H9 (cell line): Measurements from ENCODE around the gene GPR108. TPM values are rescaled to one million over a fixed set of nuclear protein-coding genes. Genes with fewer than 3 reads are reported as not detected.

ENCODE experiments used
- DNase-seq: peaks from one replicate; pipeline ENCODE4 v3.0.0-alpha.2; 2017
- H2AFZ ChIP-seq: one replicate; pipeline ENCODE4 v1.6.1; 2013; ENCODE audit warnings: mild to moderate bottlenecking, low read length, control low read depth, moderate library complexity
- H2AK5ac ChIP-seq: 2 replicates; pipeline ENCODE4 v1.6.1; 2013; ENCODE audit warnings: low read length, control low read depth, mixed read lengths; ENCODE audit not compliant: insufficient read length
- H2BK120ac ChIP-seq: one replicate; pipeline ENCODE4 v1.6.1; 2013; ENCODE audit warnings: low read depth, mild to moderate bottlenecking, low read length, control low read depth, inconsistent platforms; ENCODE audit not compliant: poor library complexity, severe bottlenecking
- H2BK12ac ChIP-seq: 2 replicates; pipeline ENCODE4 v1.6.1; 2013; ENCODE audit warnings: low read length, control low read depth, mixed read lengths, low read depth; ENCODE audit not compliant: insufficient read length
- H2BK15ac ChIP-seq: 2 replicates; pipeline ENCODE4 v1.6.1; 2013; ENCODE audit warnings: low read depth, low read length, control low read depth
- H2BK20ac ChIP-seq: one replicate; pipeline ENCODE4 v1.6.1; 2013; ENCODE audit warnings: low read depth, mild to moderate bottlenecking, low read length, control low read depth, inconsistent platforms; ENCODE audit not compliant: poor library complexity, severe bottlenecking
- H2BK5ac ChIP-seq: 2 replicates; pipeline ENCODE4 v1.6.1; 2013; ENCODE audit warnings: low read length, control low read depth, mixed read lengths; ENCODE audit not compliant: insufficient read length
- H3K14ac ChIP-seq: 2 replicates; pipeline ENCODE4 v1.6.1; 2013; ENCODE audit warnings: low read length, control low read depth; ENCODE audit not compliant: insufficient read depth
- H3K18ac ChIP-seq: 2 replicates; pipeline ENCODE4 v1.6.1; 2013; ENCODE audit warnings: low read depth, mild to moderate bottlenecking, mixed read lengths, low read length, control low read depth; ENCODE audit not compliant: insufficient read length
- H3K23ac ChIP-seq: 2 replicates; pipeline ENCODE4 v1.6.1; 2013; ENCODE audit warnings: low read length, control low read depth, mixed read lengths, low read depth; ENCODE audit not compliant: insufficient read length
- H3K23me2 ChIP-seq: 2 replicates; pipeline ENCODE4 v1.6.1; 2013; ENCODE audit warnings: low read depth, mild to moderate bottlenecking, mixed read lengths, low read length, control low read depth; ENCODE audit not compliant: insufficient read length, poor library complexity, severe bottlenecking
- H3K27ac ChIP-seq: 2 replicates; pipeline ENCODE4 v1.5.1; 2013; ENCODE audit warnings: low read length, control low read depth, mixed read lengths, low read depth; ENCODE audit not compliant: insufficient read length
- H3K27me3 ChIP-seq: 2 replicates; pipeline ENCODE4 v1.6.1; 2013; ENCODE audit warnings: low read length, control low read depth, inconsistent platforms; ENCODE audit not compliant: insufficient read depth
- H3K4ac ChIP-seq: 2 replicates; pipeline ENCODE4 v1.6.1; 2013; ENCODE audit warnings: low read depth, mild to moderate bottlenecking, control low read depth, inconsistent platforms, low read length, moderate library complexity
- H3K4me1 ChIP-seq: 2 replicates; pipeline ENCODE4 v1.6.1; 2013; ENCODE audit warnings: low read length, control low read depth, inconsistent platforms; ENCODE audit not compliant: insufficient read depth
- H3K4me2 ChIP-seq: 2 replicates; pipeline ENCODE4 v1.6.1; 2013; ENCODE audit warnings: low read length, control low read depth, mixed read lengths; ENCODE audit not compliant: insufficient read length, insufficient read depth
- H3K56ac ChIP-seq: 2 replicates; pipeline ENCODE4 v1.6.1; 2013; ENCODE audit warnings: low read depth, mild to moderate bottlenecking, mixed read lengths, low read length, control low read depth; ENCODE audit not compliant: insufficient read length
- H3K79me1 ChIP-seq: 2 replicates; pipeline ENCODE4 v1.6.1; 2013; ENCODE audit warnings: low read depth, mild to moderate bottlenecking, moderate library complexity, low read length, control low read depth, inconsistent platforms; ENCODE audit not compliant: insufficient read depth, poor library complexity, severe bottlenecking
- H3K79me2 ChIP-seq: 2 replicates; pipeline ENCODE4 v1.6.1; 2013; ENCODE audit warnings: low read length, control low read depth, inconsistent platforms; ENCODE audit not compliant: insufficient read depth
- H3K9ac ChIP-seq: 2 replicates; pipeline ENCODE4 v1.6.1; 2013; ENCODE audit warnings: low read length, control low read depth, mixed read lengths; ENCODE audit not compliant: insufficient read length; ENCODE audit errors: extremely low read depth
- H3K9me3 ChIP-seq: one replicate; pipeline ENCODE4 v1.6.1; 2013; ENCODE audit warnings: low read depth, low read length, inconsistent platforms; ENCODE audit not compliant: control insufficient read depth
- H3T11ph ChIP-seq: one replicate; pipeline ENCODE4 v1.6.1; 2013; ENCODE audit warnings: mild to moderate bottlenecking, low read length, control low read depth, inconsistent platforms
- H4K20me1 ChIP-seq: one replicate; pipeline ENCODE4 v1.6.1; 2013; ENCODE audit not compliant: control insufficient read depth, insufficient read length, insufficient read depth
- H4K5ac ChIP-seq: 2 replicates; pipeline ENCODE4 v1.6.1; 2013; ENCODE audit warnings: low read depth, mild to moderate bottlenecking, mixed read lengths, low read length, control low read depth; ENCODE audit not compliant: insufficient read length
- H4K8ac ChIP-seq: replicated peaks from 2 replicates; pipeline ENCODE4 v1.6.1; 2013; ENCODE audit warnings: low read length, control low read depth, mixed read lengths, low read depth; ENCODE audit not compliant: insufficient read length
- H4K91ac ChIP-seq: 2 replicates; pipeline ENCODE4 v1.6.1; 2013; ENCODE audit warnings: low read depth, mild to moderate bottlenecking, moderate library complexity, mixed read lengths, low read length, control low read depth; ENCODE audit not compliant: insufficient read length
- H3K27ac Mint-ChIP-seq, 3 experiments: 2 replicates in 2 of 3; 3 replicates in 1 of 3; pipeline ENCODE4 v1.8.0; 2020 to 2021; ENCODE audit warnings: mixed read lengths in 3 of 3, mild to moderate bottlenecking in 1 of 3, moderate library complexity in 1 of 3
- H3K27me3 Mint-ChIP-seq: 2 replicates; pipeline ENCODE4 v1.8.0; 2021; ENCODE audit warnings: low read depth, mild to moderate bottlenecking, moderate library complexity, mixed read lengths
- H3K36me3 Mint-ChIP-seq, 3 experiments: 2 replicates in 2 of 3; 3 replicates in 1 of 3; pipeline ENCODE4 v1.8.0; 2020 to 2021; ENCODE audit warnings: low read depth in 3 of 3, mixed read lengths in 3 of 3; ENCODE audit not compliant: insufficient read depth in 1 of 3
- H3K4me1 Mint-ChIP-seq, 2 experiments: 2 replicates each; pipeline ENCODE4 v1.8.0; 2020; ENCODE audit warnings: mixed read lengths in 2 of 2
- H3K4me3 Mint-ChIP-seq, 2 experiments: 2 replicates in 1 of 2; 3 replicates in 1 of 2; pipeline ENCODE4 v1.8.0; 2020 to 2021; ENCODE audit warnings: mild to moderate bottlenecking in 2 of 2, mixed read lengths in 2 of 2, moderate library complexity in 1 of 2
- H3K9me3 Mint-ChIP-seq, 2 experiments: 2 replicates in 1 of 2; 3 replicates in 1 of 2; pipeline ENCODE4 v1.8.0; 2020; ENCODE audit warnings: mild to moderate bottlenecking in 2 of 2, mixed read lengths in 2 of 2, moderate library complexity in 1 of 2
- WGBS: extraction: QIAGEN DNeasy Blood & Tissue Kit; methylation state at CpG from one replicate; pipeline ENCODE4 v1.1.7; 2013; ENCODE audit warnings: missing lambda C conversion rate, low lambda C conversion rate, mixed read lengths; ENCODE audit not compliant: insufficient read length; ENCODE audit errors: extremely low coverage; 5-methylcytosine and 5-hydroxymethylcytosine counted together
- total RNA-seq: library from RNA; stranded (reverse); gene quantifications from 2 replicates; pipeline ENCODE4 v1.2.1, GENCODE V29; 2021
- TF ChIP-seq, protein P1 (sequence below): fragments of 200-600 bp; sonication (generic); conservative IDR thresholded peaks from 3 replicates; pipeline ENCODE4 v1.8.0; 2021; ENCODE audit warnings: antibody characterized with exemption, mild to moderate bottlenecking

Gene GPR108
- total RNA-seq, 1 experiment from 2014 or later = 38.2 TPM

DNA sequence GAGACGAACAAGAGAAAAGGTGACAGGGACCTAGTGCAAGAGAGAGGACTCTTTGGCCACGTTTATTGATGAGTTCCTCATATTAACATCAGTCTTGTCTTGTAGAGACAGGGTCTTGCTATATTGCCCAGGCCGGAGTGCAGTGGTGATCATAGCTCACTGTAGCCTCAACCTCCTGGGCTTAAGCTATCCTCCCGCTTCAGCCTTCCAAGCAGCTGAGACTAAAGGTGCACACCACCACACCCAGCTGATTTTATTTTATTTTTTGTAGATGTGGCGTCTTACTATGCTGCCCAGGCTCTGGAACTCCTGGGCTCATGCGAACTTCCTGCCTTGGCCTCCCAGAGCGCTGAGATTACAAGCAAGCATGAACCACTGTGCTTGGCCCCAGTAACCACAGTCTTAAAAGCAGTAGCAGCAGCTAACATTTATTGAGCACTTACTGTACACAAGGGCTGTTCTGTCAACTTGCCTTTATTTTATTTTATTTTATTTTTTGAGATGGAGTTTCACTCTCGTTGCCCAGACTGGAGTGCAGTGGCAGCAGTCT lies 30.9 kb upstream of the GPR108 start:
- H2BK12ac ChIP-seq = no peak overlapping the region
- no peak overlapping the region for H3K56ac ChIP-seq
- no peaks in the 10 kb centered on the region for H3K27me3 ChIP-seq
- no peak overlapping the region for H3K27ac ChIP-seq
- Mint-ChIP-seq H3K4me3 (peak overlapping the region; percentile 81 to 91), H3K4me1 (peaks cover 23 to 24% of the 10 kb centered on the region in 2 experiments), H3K36me3 (peaks cover 0 to 4% (median 0%) of the 10 kb centered on the region in 3 experiments; a peak in 2 of 7 replicates), H3K9me3 (peaks cover 0 to 5% of the 10 kb centered on the region in 2 experiments; a peak in 3 of 5 replicates), H3K27ac (peak overlapping the region; percentile 80 to 88 (median 88); a peak in 5 of 7 replicates), H3K27me3 (no peaks in the 10 kb centered on the region)
- H3K79me2 ChIP-seq = no peaks in the 10 kb centered on the region; the same call in 1 of the 2 replicates
- no peak overlapping the region for H2BK20ac ChIP-seq
- no peak overlapping the region for H3K23ac ChIP-seq
- H2BK15ac ChIP-seq = no peak overlapping the region
- no peak overlapping the region for H4K91ac ChIP-seq
- peak overlapping the region; percentile 58 for H3K4me2 ChIP-seq
- H3K14ac ChIP-seq = no peak overlapping the region
- no peak overlapping the region for H2AFZ ChIP-seq
- H2AK5ac ChIP-seq = no peak overlapping the region
- H3K9ac ChIP-seq = no peak overlapping the region
- no peak overlapping the region for H3K4ac ChIP-seq
- no peaks in the 10 kb centered on the region for H3K79me1 ChIP-seq
- H3K9me3 ChIP-seq = no peaks in the 10 kb centered on the region
- H2BK120ac ChIP-seq = no peak overlapping the region
- H3K23me2 ChIP-seq = peaks cover 16% of the 10 kb centered on the region
- WGBS = no CpG with 5 or more reads among the region's 8 CpGs
- DNase-seq = no peak
- no peak overlapping the region for H2BK5ac ChIP-seq
- H4K20me1 ChIP-seq = peaks cover 5% of the 10 kb centered on the region
- H3K4me1 ChIP-seq = 0 out of 2 replicates have a peak, but pooled peaks cover 2% of the 10 kb centered on the region
- no peak overlapping the region for H3T11ph ChIP-seq
- TF ChIP-seq, protein P1, sequence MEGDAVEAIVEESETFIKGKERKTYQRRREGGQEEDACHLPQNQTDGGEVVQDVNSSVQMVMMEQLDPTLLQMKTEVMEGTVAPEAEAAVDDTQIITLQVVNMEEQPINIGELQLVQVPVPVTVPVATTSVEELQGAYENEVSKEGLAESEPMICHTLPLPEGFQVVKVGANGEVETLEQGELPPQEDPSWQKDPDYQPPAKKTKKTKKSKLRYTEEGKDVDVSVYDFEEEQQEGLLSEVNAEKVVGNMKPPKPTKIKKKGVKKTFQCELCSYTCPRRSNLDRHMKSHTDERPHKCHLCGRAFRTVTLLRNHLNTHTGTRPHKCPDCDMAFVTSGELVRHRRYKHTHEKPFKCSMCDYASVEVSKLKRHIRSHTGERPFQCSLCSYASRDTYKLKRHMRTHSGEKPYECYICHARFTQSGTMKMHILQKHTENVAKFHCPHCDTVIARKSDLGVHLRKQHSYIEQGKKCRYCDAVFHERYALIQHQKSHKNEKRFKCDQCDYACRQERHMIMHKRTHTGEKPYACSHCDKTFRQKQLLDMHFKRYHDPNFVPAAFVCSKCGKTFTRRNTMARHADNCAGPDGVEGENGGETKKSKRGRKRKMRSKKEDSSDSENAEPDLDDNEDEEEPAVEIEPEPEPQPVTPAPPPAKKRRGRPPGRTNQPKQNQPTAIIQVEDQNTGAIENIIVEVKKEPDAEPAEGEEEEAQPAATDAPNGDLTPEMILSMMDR = no peak
- H4K5ac ChIP-seq = no peak overlapping the region
- H3K18ac ChIP-seq = no peak overlapping the region
- H4K8ac ChIP-seq = no peak overlapping the region
